ENCODE results near the gene EXOC4. TPM values are rescaled to one million over a fixed set of nuclear protein-coding genes. Genes with fewer than 3 reads are reported as not detected.

The EXOC4 gene
- total RNA-seq, 4 donors from 2014 or later, result 60.0 to 187 (median 80.1) TPM

DNA sequence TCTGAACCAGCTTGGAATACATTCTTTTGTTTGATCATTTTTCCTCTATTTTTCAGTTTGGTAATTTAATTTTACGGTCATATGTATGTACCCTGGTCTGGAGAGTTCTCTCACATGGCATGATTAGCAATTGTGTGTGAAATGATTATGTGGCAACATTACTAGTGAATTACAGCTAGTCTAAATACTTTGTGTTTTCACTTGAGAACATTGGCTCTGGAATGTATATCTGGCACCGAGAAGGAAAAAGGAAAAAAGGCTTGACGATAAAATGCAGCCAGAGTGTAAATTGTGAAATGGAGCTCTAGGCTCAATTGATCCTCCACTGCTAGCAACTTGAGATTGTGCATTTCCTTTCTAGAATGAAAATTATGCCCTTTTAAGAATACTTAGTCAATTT, 397.2 kb downstream of the EXOC4 start:
- Histone ChIP-seq H3K9me3 (no peaks in the 10 kb centered on the region), H3K36me3 (no peaks in the 10 kb centered on the region), H3K4me1 (peaks cover 8% of the 10 kb centered on the region), H3K4me3 (no peak overlapping the region), H3K27me3 (no peaks in the 10 kb centered on the region), H3K27ac (no peak overlapping the region)
- no peak for DNase-seq (ENCODE audit: low spot score in 2 of 2)
- WGBS, result 35% methylated on average over 3 of the region's 3 CpGs
- TF ChIP-seq, protein P1, sequence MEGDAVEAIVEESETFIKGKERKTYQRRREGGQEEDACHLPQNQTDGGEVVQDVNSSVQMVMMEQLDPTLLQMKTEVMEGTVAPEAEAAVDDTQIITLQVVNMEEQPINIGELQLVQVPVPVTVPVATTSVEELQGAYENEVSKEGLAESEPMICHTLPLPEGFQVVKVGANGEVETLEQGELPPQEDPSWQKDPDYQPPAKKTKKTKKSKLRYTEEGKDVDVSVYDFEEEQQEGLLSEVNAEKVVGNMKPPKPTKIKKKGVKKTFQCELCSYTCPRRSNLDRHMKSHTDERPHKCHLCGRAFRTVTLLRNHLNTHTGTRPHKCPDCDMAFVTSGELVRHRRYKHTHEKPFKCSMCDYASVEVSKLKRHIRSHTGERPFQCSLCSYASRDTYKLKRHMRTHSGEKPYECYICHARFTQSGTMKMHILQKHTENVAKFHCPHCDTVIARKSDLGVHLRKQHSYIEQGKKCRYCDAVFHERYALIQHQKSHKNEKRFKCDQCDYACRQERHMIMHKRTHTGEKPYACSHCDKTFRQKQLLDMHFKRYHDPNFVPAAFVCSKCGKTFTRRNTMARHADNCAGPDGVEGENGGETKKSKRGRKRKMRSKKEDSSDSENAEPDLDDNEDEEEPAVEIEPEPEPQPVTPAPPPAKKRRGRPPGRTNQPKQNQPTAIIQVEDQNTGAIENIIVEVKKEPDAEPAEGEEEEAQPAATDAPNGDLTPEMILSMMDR (IDR thresholded peaks at IDR 0.05), result no peak
- no peak for TF ChIP-seq POLR2A (IDR thresholded peaks at IDR 0.05)
- TF ChIP-seq EP300 (IDR thresholded peaks at IDR 0.05), result no peak
- TF ChIP-seq POLR2AphosphoS5 (IDR thresholded peaks at IDR 0.05), result no peak

DNA sequence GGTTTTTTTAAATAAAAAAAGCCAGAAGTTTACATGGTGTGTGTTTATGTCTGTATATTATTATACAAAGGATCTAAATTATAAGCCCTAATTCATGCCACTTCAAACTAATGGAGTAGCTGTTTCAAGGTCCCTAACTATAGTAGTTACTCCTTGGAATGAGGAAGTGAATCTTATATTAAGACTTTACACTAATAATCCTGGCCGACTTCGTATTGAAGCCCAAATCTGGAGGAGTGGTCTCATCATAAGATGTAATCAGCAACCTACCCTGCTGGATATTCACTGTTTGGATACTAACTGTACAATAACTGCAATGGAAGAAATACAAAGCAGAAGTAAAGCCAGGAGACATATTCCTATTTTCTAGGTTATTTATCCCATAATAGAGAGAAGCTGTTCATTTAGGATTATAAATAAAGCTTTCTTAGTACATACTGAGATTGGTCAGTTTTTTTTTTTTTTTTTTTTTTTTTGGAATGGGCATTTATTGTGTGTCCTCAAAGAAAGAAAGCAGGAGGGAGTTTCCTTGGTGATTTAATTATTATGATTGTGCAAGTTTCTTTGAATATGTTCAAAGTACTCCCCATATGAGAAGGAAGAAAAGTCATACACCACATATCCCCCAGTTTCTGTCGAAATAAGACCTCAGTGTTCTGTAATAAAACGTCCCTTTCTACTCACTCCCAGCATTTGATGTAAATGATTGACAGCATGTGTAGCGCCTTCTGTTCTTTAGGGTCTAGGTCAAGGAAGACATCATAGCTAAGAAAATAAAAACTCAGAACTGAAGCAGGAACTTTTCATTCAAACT, 397.8 kb downstream of the EXOC4 start:
- no peak for DNase-seq (ENCODE audit: low spot score in 2 of 2)
- Histone ChIP-seq H3K36me3 (no peaks in the 10 kb centered on the region), H3K27me3 (no peaks in the 10 kb centered on the region), H3K27ac (no peak overlapping the region), H3K9me3 (no peaks in the 10 kb centered on the region), H3K4me3 (no peak overlapping the region), H3K4me1 (peaks cover 8% of the 10 kb centered on the region)
- WGBS, result 86% methylated on average over 5 of the region's 5 CpGs
- no peak for TF ChIP-seq EP300 (IDR thresholded peaks at IDR 0.05)
- TF ChIP-seq POLR2AphosphoS5 (IDR thresholded peaks at IDR 0.05), result no peak
- TF ChIP-seq POLR2A (IDR thresholded peaks at IDR 0.05), result no peak
- TF ChIP-seq, protein P1 (IDR thresholded peaks at IDR 0.05), result no peak

DNA sequence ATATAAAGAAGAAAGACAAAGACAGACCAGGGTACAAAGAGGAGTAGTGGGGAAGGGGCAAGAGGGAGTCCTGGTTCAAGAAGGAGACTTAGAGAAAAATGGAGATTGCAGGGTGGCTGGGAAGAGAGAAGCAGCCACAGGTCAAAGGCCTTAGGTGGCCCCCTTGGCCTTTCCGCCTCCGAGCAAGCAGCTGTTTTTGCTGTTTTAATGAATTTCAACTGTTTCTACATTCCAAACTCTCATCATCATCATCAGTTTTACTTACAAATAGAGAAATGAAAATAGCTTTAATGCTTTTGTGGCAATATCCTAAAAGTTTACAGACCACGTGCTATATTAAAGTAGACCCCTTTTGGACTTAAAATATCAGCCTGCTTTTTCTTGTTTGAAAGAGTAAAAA, 399.7 kb downstream of the EXOC4 start:
- WGBS, result 81% methylated on average over 3 of the region's 3 CpGs
- Histone ChIP-seq H3K27me3 (no peaks in the 10 kb centered on the region), H3K9me3 (no peaks in the 10 kb centered on the region), H3K4me1 (no peaks in the 10 kb centered on the region), H3K27ac (no peak overlapping the region), H3K36me3 (no peaks in the 10 kb centered on the region), H3K4me3 (no peak overlapping the region)
- TF ChIP-seq POLR2A (IDR thresholded peaks at IDR 0.05) (no peak), POLR2AphosphoS5 (IDR thresholded peaks at IDR 0.05) (no peak), EP300 (IDR thresholded peaks at IDR 0.05) (no peak)
- TF ChIP-seq, protein P1 (IDR thresholded peaks at IDR 0.05), result no peak
- DNase-seq (ENCODE audit: low spot score in 2 of 2), result no peak

DNA sequence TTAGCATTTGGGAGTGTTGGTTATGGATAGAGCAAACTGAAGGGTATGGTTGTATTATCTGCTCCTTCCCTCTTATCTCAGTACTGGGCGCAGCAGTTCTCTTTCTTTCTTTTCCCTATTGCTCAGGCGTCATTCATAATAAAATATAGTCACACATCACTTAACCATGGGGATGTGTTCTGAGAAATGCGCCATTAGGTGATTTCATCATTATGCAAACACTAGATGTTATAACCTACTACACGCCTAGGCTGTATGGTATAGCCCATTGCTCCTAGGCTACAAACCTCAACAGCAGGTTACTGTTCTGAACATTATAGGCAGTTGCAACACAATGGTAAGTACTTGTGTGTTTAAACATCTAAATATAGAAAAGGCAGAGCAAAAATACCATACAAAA, 401.7 kb downstream of the EXOC4 start:
- DNase-seq (ENCODE audit: low spot score in 2 of 2), result no peak
- no peak overlapping the region for H3K27ac ChIP-seq
- H3K36me3 ChIP-seq, result no peaks in the 10 kb centered on the region
- H3K9me3 ChIP-seq, result no peaks in the 10 kb centered on the region
- H3K4me1 ChIP-seq, result no peaks in the 10 kb centered on the region
- WGBS, result 94% methylated on average over 4 of the region's 4 CpGs
- TF ChIP-seq POLR2A (IDR thresholded peaks at IDR 0.05), result no peak
- TF ChIP-seq, protein P1 (IDR thresholded peaks at IDR 0.05), result no peak
- no peak for TF ChIP-seq EP300 (IDR thresholded peaks at IDR 0.05)
- no peak for TF ChIP-seq POLR2AphosphoS5 (IDR thresholded peaks at IDR 0.05)
- H3K4me3 ChIP-seq, result no peak overlapping the region
- no peaks in the 10 kb centered on the region for H3K27me3 ChIP-seq

DNA sequence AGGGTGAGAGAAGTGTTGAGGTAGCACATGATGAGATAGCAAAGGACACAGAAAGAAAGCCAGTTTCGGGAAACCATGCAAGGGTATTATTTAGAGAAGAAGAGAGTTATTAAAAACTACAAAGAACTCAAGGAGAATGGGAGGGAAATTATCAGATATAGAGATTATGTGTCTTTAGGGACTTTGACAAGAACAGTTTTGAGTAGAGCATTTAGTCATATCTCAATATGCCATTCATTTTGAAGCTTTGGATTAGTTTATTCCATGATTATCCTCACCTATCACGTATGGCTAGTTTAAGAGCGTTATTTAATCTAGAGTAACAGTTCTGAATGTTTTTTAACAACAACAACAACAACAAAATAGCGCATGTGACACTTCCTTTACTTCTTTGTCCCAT, 409.4 kb downstream of the EXOC4 start:
- Histone ChIP-seq H3K27me3 (no peaks in the 10 kb centered on the region), H3K4me3 (no peak overlapping the region), H3K4me1 (no peaks in the 10 kb centered on the region), H3K9me3 (no peaks in the 10 kb centered on the region), H3K27ac (no peak overlapping the region), H3K36me3 (peaks cover 8% of the 10 kb centered on the region)
- TF ChIP-seq EP300 (IDR thresholded peaks at IDR 0.05), result no peak
- TF ChIP-seq, protein P1 (IDR thresholded peaks at IDR 0.05), result no peak
- TF ChIP-seq POLR2AphosphoS5 (IDR thresholded peaks at IDR 0.05), result no peak
- TF ChIP-seq POLR2A (IDR thresholded peaks at IDR 0.05), result no peak
- WGBS, result 94% methylated on average over 4 of the region's 4 CpGs
- DNase-seq (ENCODE audit: low spot score in 2 of 2), result no peak
